ENCODE measurements around the gene STMP1.
"Not testable (repeated sequence)": the region's sequence is repeated elsewhere in the genome, so short reads cannot be mapped to it uniquely, and the experiment has no call there.

The STMP1 gene

DNA sequence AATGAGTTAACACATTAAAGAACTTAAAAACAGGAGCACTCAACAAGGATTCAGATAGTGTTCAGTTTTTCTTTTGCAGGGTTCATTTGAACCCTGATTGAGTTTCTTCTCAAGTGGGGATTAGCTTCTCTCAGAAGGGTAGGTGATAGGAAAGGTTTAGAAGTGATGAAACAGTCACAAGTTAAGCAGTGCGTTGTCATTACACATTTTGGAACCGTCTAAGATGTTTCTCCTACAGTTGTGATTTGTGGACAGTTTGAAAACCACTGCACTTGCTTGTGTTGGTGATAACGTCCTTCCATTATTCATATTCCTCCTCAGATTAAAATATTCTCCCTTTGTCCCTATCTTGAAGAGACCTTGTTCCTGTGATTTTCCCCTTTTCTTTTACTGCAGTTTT, 2.7 kb downstream of the STMP1 start:
- no peak for DNase-seq

DNA sequence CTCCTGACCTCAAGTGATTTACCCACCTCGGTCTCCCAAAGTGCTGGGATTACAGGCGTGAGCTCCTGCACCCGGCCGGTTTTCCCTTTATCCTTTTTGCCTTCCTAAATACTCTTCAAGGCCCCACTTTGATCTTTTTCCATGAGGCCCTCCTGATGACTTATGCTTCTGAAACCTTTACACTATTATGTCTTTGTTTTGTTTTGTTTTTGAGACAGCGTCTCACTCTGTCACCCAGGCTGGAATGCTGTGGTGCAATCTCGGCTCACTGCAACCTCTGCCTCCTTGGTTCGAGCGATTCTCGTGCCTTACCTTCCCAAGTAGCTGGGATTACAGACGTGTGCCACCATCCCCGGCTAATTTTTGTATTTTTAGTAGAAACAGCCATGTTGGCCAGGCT, 3.8 kb downstream of the STMP1 start:
- no peak for DNase-seq

DNA sequence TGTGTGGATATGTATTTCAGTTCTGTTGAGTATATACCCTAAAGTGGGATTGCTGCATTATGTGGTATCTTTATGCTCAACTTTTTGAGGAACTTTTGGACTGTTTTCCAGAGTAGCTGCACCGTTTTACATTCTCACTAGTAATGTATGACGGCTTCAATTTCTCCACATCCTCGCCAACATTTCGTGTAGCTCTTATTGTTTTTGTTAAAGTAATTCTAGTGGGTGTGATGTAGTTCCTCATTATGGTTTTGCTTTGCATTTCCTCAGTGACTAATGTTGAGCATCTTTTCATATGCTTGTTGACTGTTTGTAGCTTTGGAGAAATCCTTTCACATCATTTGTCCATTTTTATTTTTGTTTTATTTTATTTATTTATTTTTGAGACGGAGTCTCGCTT, 4.5 kb downstream of the STMP1 start:
- DNase-seq: no peak

DNA sequence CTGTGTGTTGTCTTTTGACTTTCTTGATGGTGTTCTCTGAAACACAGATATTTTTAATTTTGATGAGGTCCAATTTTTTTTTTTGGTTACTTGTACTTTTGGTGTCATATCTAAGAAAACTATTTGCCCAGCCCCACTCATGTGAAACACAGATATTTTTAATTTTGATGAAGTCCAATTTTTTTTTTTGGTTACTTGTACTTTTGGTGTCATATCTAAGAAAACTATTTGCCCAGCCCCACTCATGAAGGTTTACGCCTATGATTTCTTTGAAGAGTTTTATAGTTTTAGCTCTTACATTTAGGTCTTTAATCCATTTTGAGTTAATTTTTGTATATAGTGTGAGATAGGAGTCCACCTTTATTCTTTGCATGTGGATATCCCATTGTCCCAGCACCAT, 5.3 kb downstream of the STMP1 start:
- not testable (repeated sequence) for DNase-seq

DNA sequence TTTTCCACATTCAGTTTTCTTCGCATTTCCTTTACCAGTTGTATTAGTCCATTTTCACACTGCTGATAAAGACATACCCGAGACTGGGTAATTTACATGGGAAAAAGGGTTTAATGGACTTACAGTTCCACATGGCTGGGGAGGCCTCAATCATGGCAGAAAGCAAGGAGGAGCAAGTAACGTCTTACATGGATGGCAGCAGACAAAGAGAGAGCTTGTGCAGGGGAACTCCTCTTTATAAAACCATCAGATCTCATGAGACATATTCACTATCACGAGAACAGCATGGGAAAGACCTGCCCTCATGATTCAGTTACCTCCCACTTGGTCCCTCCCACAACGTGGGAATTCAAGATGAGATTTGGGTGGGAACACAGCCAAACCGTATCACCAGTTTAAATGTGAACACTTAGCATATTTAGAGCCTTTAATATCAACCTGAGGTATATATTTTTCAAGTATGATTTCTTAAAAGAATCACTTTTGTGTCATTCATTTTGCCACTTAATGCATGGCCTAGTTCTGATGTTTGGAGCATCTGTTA, 6.6 kb downstream of the STMP1 start:
- DNase-seq: not testable (repeated sequence)

DNA sequence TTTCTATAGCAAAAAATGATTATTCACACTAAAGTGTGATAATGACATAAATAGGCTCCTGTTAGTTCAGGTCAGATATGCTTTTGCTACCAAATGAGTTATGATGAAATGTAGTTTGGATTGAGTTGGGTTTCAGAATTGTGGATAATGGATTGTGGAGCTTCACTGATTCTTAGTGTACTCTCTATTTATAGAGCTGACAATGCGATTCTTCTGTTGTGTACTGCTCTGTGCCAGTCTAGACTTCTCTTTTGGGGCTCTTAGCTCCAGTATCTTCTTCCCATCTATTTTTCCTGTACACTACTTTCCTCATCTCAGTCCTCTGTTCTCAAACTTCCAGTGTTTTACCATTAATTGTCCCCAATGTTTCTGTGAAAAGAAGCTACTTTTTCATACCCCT, 7.5 kb downstream of the STMP1 start:
- DNase-seq: no peak

DNA sequence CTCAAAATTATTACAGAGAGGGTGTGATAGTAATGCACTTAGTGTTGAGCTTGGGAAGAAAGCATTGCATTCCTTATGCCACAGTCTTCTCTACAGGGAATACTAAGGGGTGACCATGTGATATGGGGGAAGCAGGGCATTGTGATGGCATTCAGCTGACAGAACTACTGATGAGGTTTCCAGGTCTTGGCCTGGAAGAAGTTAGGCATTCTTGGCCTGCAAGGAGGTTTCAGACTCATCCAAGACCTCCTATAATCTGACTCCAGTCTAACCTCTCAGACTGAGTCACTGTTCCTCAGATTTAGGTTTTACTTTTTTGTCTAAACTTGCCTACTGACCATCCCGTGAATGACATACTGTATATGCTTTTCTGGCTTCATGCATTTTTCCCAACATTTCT, 7.9 kb downstream of the STMP1 start:
- DNase-seq: no peak

DNA sequence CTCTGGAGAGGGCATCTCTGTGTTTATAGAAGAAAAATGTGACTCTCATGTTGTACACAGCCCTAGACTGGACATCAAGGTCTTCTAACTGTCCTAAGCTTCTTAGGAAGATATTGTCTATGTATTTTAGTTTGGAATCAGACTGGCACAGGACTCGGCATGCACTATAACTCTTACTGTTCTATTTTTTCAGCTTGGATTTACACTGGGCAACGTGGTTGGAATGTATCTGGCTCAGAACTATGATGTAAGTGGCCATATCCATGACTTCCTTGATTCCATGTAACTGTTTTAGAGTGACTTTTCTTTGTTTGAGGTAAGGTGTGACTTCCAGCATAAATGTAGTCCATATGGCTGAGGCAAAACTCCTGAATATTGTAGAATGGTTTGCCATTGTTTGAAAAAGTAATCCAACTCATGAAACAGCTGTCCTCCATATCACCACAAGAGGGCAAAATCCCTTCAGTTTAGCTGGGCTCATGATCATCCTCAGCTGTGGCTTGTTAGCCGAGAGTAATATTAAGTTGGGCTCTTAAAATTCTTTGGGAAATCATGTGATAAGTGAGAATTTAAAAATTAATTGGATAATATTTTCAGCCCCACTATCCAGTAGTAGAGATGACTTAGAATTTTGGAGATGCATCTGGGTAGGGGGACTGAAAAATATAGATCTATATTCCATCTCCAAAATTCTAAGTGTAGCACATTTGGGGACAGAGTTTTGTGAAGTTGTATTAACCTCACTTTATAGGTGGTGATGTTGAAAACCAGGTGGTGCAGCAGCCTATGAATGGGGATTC, 10.4 kb downstream of the STMP1 start:
- no peak for DNase-seq

DNA sequence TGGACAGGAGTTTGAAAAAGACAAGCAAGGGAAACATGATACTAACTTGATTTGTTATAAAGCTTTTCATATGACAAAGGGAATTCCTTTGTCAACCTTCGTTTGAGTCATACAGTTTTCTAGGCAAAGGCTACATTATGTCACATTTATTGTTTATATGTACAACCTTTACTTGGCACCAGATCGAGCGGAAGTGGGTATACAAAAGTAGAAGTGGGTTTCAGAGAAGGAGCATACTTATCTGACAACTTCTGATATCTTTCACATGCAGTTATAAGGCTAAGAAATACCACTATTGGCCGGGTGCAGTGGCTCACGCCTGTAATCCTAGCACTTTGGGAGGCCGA, 11.0 kb downstream of the STMP1 start:
- DNase-seq: no peak

DNA sequence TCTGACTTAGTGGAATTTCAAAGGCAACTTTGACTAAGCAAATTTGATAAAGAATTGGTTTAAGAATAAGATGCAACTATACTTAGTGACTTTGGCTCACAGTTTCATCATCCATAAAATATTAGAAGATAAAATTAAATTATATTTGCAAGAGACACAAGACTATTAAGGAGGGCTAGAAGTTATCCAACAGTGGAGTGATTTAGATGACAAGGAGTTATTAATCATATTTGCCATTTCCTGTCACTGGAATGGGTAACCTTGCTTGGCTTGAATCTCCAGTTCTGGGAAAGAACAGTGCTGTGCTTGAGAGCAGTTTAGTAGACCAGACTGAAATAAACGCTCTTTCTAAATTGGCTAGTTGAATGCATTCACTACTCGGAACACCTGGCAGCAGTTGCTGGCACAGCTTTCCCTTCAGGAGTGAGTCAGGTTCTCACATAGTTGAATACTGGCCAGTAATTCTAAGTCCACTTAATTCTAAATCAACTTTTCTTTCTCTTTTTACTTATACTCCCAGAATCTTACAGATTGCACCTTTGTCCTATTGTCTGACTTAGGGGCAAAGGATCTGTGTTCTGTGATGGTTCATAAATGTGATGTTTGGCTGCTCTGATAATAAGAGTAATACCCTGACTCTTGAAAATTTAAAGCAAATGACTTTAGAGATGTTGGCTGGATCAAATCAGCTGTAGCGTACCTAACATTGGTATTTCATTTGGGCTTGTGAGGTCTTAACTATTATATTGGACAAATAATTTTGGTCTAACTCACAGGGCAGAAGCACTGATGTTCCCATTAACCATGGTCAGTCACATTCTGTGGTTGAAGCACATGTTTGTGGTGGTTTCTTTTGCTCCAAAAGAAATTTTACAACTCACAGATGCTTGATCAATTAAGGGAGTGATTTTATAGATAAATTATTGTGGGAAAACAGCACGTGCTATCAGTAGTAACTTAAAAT, 16.6 kb downstream of the STMP1 start:
- DNase-seq: no peak

DNA sequence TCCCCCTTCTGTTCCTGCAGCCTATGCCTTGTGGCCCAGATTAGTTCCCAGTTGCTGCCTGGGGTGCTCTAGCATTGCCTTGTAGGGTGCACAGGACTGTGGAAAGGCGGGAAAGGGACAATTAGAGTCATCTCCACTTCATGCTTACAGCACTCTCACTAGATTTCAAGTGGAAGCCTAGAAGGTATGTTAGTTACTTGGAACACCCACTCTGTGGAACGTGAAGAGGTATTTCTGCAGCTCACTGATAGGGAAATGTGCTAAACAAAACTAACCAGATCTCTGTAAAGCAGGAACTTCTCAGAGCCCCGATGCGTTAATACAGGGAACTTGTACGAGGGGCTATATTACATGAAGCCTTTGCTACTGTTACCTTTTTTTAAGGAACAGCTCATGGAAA, 19.4 kb downstream of the STMP1 start:
- no peak for DNase-seq

DNA sequence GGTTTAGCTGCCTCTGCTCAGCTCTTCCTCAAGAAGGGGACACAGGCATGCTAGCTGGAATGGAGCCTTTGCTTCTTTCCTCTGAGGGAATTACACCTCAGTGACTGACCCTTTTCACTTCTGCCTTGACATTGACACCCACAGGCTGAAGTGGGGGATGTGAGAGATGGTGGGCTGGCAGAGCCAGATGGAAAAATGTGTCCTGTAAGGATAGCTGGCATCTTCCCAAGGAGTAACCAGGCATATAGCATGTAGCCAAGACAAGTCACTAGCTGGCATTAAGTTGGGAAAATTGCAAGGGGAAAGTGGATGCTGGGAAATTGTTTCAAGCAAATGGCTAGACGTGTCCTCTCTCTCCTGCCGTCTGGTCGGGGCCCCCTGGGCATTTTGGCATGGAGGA, 19.9 kb downstream of the STMP1 start:
- no peak for DNase-seq

DNA sequence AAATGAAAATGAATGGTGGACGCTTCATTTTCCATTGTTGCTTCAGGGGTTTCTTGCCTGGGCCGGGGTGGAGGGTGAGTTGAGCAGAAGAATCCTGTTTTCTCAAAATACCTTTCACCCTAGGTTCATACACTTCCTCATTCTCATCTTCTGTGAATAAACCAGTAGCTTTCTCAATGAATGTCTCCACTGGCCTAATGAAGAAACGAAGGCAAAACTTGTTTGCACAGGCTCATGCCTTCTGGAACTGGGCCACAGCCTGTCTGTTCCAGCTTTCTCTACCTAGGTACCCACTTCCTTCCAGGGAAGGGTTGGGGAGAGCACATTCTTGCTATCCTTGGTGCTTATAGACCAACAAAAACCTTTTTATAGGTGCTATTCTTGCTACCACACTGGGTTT, 21.3 kb downstream of the STMP1 start:
- no peak for DNase-seq

DNA sequence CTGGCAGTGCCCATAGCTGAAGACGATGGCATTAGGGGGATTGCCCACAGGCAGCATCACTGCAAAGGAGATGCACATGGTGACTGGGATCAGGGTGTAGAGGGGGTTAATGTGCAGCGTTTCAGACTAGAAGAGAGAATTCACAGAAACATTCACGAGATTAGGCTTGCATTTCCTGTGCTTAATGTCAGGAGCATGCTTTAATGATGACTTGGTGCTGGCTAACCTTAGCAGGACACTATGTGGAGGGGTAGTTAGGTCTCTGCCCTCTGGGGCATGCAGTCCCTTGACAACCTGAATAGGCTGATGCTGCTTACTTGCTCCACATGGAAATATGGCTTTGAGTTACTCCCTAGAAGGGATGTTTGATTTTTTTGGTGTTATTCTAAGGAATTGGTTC, 21.8 kb downstream of the STMP1 start:
- no peak for DNase-seq

DNA sequence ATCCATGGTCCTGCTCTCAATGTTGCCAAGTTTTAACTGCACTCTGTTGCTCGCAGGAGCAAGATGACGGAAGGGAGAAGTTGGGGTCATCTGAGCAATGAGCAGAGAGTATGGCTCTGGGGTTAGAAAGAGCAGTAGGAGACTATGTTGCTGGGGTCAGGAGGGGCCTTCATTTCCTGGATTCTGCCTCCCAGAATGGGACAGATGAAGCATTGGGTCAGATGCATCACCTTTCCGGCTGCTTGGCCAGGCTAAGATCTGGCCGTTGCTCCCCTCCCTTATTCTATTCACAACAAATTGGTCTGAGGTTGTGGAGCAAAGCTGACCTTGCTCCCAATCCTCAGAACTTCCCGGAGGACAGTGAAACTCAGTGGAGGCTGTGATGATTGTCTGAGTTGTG, 22.4 kb downstream of the STMP1 start:
- no peak for DNase-seq

DNA sequence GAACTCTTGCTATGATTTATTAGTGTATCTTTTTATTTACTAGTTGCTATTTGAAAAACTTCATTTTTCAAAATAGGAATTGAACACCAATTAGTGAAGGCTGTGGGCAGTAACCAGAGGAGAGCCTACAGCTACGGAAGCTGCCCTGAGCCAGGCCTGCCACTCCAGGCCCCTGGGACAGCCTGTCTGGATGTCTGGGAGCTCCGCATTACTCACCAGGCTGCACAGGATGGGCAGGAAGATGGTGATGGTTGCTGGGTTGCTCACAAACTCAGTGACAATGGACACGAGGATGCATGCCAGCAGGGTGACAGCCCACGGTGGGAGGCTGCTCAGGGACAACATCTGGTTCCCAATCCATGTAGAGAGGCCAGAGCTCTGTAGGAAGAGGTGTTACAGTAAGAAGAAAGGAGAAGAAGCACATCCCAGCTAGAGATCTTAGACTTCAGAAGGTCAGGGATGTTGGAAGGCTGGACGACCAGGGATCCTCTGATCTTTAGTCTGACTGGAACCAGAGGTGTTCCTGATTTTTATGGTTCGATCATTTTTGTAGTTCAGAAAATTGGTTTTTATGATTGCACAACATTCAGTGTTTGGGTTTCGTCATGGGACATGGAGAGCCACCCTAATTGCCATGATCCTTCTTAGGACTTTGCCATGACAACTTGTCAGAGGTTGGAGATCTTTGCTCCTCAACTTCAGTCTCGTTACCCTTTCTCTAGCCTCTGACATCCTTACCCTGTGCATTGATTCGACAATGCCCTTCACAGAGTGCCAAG, 23.2 kb downstream of the STMP1 start:
- no peak for DNase-seq

DNA sequence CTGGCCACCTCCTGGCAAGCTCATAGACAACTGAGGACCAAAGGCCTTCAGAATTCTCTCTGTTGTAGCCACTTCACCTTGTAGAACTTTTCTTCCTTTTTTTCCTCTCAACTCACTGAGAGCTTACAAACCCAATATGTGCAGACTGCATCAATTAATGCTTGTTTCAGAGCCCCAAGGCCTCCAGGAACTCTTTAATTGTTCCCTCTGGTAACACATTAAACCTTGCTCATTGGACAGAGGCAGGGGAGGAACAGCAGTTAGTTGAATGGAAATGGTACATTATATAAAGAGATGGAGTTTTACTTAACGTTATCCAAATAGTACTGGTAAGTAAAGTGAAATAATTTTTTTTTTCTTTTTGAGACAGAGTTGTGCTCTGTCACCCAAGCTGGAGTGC, 25.2 kb downstream of the STMP1 start:
- DNase-seq: no peak

DNA sequence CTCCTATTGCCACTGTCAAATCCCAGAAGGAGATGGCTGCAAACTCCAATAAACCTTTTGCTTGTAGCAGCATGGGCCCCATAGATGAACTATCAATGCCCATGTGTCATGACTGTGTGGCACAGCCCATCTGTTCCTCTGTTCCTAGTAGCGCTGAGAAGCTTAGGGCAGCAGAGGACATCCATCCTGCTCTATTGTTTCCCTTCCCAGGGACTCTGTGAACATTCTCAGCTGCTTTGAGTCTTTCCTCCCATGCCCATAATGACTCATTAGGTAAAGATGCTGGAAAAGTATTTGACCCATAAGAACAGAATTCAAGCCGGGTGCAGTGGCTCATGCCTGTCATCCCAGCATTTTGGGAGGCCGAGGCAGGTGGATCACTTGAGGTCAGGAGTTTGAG, 28.3 kb downstream of the STMP1 start:
- no peak for DNase-seq

DNA sequence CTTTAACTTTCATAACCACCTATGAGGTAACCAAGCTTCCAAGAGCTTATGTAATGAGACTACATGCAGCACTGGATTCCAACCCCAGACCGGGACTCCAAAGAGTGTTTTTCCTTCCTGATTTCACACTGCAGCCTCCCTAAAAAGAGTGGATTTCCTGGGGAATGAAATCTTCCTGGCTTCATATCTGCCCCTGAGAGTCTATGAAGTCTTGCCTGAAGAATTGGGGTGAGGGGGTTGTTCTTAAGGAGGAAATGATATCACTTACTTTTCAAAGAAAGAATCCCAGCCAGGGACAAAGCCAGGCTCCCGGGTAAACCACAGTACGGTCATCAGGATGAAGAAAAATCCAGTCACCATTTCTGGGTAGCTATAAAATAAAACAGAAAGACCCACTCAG, 29.7 kb downstream of the STMP1 start:
- DNase-seq: no peak

DNA sequence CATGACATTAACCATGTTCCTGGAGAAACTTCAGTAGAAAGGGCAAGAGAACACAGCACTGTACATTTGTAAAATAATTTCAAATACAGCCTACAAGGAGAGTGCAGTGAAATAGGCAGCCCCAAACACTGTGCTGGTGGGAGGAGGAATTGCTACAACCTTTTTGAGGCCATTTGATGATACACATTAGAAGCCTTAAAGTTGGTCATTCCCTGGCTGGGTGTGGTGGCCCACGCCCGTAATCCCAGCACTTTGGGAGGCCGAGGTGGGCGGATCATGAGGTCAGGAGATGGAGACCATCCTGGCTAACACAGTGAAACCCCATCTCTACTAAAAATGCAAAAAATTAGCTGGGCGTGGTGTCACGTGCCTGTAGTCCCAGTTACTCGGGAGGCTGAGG, 30.3 kb downstream of the STMP1 start:
- not testable (repeated sequence) for DNase-seq

DNA sequence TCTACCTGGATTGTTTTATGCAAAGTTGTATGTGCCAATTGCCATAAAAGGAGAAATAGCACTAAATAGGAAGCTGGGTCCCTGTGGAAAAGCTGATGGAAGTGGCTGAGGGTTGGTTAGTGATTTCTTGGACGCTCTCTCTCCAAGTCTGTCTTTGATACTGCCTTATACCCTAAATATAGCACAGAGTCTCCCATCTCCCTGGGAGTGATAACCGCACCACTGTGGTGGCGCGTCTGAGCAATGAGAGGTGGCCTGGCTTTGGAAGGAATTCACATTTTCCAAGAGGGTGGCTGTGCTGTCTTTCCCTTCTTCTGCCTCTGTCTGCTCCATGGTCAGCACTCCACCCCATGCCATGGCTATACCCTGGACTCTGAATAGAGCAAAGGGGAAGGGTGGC, 31.2 kb downstream of the STMP1 start:
- DNase-seq: no peak

DNA sequence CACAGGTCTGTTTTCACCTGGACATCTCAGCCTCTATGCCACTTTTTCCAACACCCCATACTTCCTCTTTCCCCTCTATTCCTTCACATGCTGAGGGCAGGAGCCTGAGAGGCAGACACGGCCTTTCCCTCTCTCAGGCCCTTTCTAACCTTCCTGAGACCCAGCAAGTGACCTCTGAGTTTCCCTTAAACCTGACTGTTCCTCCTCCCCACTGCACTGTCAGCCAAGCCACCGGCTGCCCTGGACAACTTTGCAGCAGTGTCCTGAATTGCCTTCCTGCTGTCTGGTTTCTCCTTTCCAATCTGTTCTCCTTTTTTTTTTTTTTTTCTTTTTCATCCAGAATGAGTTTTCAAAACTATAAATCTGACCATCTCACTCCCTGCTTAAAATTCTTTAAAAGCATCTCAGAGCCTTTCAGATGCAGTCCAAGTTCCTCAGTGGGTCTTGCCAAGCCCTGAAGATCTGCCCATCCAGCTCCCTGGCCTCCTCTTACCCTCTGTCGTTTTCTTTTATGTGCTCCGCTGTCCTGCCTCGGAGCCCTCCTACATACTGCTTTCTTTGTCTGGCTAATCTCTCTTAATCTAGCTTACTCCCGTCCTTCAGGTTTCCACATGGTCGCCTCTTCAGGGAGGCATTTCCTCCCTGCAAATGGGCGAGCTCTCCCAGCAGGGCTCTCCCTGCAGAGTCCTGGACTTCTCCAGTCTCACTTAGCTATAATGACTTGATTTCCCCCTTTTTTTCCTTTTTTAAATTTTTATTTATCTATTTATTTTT, 35.1 kb downstream of the STMP1 start:
- DNase-seq: no peak
